K562 (cell line): ENCODE data around the gene PI4KA. TPM values are rescaled to one million over a fixed set of nuclear protein-coding genes. Genes with fewer than 3 reads are reported as not detected.

Experiments
- ATF7 ChIP-seq: fragments of 450-650 bp; IDR thresholded peaks from 2 replicates; pipeline ENCODE4 v1.7.1; 2014; ENCODE audit warnings: mild to moderate bottlenecking, moderate library complexity
- ESRRA ChIP-seq: fragments of 450-650 bp; IDR thresholded peaks from 2 replicates; pipeline ENCODE4 v1.6.1; 2014; ENCODE audit warnings: low read depth, mild to moderate bottlenecking, moderate library complexity, borderline replicate concordance
- ETV5 ChIP-seq: sonication (generic); formaldehyde crosslinking; IDR thresholded peaks from 2 replicates; pipeline ENCODE4 v1.4.0; 2020; ENCODE audit warnings: low read depth, mild to moderate bottlenecking, missing genetic modification reagents
- HNRNPLL ChIP-seq: fragments of 200-400 bp; formaldehyde crosslinking; IDR thresholded peaks from 2 replicates; pipeline ENCODE4 v1.6.1; 2017; ENCODE audit warnings: low read length, low read depth, mild to moderate bottlenecking; ENCODE audit not compliant: poor library complexity, severe bottlenecking
- HSF4 ChIP-seq: fragments of 250-450 bp; sonication (Bioruptor Pico); IDR thresholded peaks from 2 replicates; pipeline ENCODE4 v2.1.2; 2022; ENCODE audit warnings: mild to moderate bottlenecking, moderate library complexity, borderline replicate concordance
- KAT2B ChIP-seq: IDR thresholded peaks from one replicate; pipeline ENCODE4 v1.6.1; 2012; ENCODE audit warnings: low read depth, mild to moderate bottlenecking, control low read depth, inconsistent platforms, low read length, moderate library complexity
- KLF10 ChIP-seq: fragments of 250-450 bp; sonication (Bioruptor Pico); IDR thresholded peaks from 2 replicates; pipeline ENCODE4 v1.6.1; 2021; ENCODE audit warnings: matching md5 sums
- MAFF ChIP-seq: IDR thresholded peaks from 2 replicates; pipeline ENCODE4 v1.6.1; 2012; ENCODE audit warnings: low read length, improper control_type of control experiment
- MCM3 ChIP-seq: fragments of 450-650 bp; IDR thresholded peaks from 2 replicates; pipeline ENCODE4 v1.6.1; 2016
- MCM7 ChIP-seq, 2 experiments: fragments of 450-650 bp; IDR thresholded peaks; 2 replicates each; pipeline ENCODE4 v1.6.1; 2016 to 2018
- NCOA1 ChIP-seq: fragments of 450-650 bp; IDR thresholded peaks from 2 replicates; pipeline ENCODE4 v1.6.1; 2016; ENCODE audit warnings: low read depth
- NELFE ChIP-seq: IDR thresholded peaks from 2 replicates; pipeline ENCODE4 v1.6.1; 2011; ENCODE audit warnings: mild to moderate bottlenecking; ENCODE audit not compliant: insufficient read depth, insufficient read length
- NR1H2 ChIP-seq: sonication (generic); formaldehyde crosslinking; IDR thresholded peaks from 2 replicates; pipeline ENCODE4 v1.4.0; 2020; ENCODE audit warnings: mild to moderate bottlenecking, missing genetic modification reagents
- NUFIP1 ChIP-seq: fragments of 450-650 bp; IDR thresholded peaks from 2 replicates; pipeline ENCODE4 v1.6.1; 2018; ENCODE audit not compliant: partially characterized antibody
- RREB1 ChIP-seq: fragments of 250-450 bp; sonication (Bioruptor Pico); IDR thresholded peaks from 2 replicates; pipeline ENCODE4 v1.4.0; 2020
- ZNF280B ChIP-seq: fragments of 250-450 bp; sonication (Bioruptor Pico); IDR thresholded peaks from 2 replicates; pipeline ENCODE4 v1.5.1; 2021; ENCODE audit warnings: mild to moderate bottlenecking
- polyA plus RNA-seq, 8 experiments: library from polyadenylated mRNA; depleted of rRNA in 4 of 8; stranded (reverse) in 5 of 8; unstranded in 3 of 8; fragments of >200 nt; fragmentation: Nextera tagmentation in 2 of 8; fragmentation: Illumina TruSeq in 1 of 8; extraction: Ambion mirVana in 2 of 8; extraction: Trizol in 1 of 8; gene quantifications; 2 replicates each; pipeline versions ENCODE4 v1.2.1 to v1.2.3, GENCODE V29; 2011 to 2014; ENCODE audit warnings: inconsistent platforms in 1 of 8, missing spikeins in 1 of 8
- total RNA-seq, 7 experiments: library from RNA; depleted of rRNA in 6 of 7; stranded (reverse); fragments of >200 nt in 6 of 7; fragmentation: Illumina TruSeq in 2 of 7; extraction: Trizol in 2 of 7; gene quantifications; 2 replicates each; pipeline versions ENCODE4 v1.2.1 to v1.2.3, GENCODE V29; 2011 to 2021; ENCODE audit warnings: low replicate concordance in 1 of 7
- TF ChIP-seq, protein P1 (sequence below): fragments of 450-650 bp; IDR thresholded peaks from 2 replicates; pipeline ENCODE4 v1.6.1; 2018; ENCODE audit warnings: mild to moderate bottlenecking, low read depth; ENCODE audit not compliant: partially characterized antibody
- TF ChIP-seq, protein P2 (sequence below): fragments of 450-650 bp; IDR thresholded peaks from 2 replicates; pipeline ENCODE4 v1.7.1; 2018; ENCODE audit warnings: mild to moderate bottlenecking, low read depth; ENCODE audit not compliant: partially characterized antibody

PI4KA gene
- total and polyA plus RNA-seq, 9 of the 15 experiments (the other 6 are each of a cell fraction or from before 2014, with no cell fraction given), result 7.3 to 187 (median 84.7) TPM

- TF ChIP-seq, protein P1, sequence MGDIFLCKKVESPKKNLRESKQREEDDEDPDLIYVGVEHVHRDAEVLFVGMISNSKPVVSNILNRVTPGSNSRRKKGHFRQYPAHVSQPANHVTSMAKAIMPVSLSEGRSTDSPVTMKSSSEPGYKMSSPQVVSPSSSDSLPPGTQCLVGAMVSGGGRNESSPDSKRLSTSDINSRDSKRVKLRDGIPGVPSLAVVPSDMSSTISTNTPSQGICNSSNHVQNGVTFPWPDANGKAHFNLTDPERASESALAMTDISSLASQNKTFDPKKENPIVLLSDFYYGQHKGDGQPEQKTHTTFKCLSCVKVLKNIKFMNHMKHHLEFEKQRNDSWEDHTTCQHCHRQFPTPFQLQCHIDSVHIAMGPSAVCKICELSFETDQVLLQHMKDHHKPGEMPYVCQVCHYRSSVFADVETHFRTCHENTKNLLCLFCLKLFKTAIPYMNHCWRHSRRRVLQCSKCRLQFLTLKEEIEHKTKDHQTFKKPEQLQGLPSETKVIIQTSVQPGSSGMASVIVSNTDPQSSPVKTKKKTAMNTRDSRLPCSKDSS, result no peak
- no peak for TF ChIP-seq ESRRA
- no peak for TF ChIP-seq ZNF280B (CRISPR knock-in tag)
- no peak for TF ChIP-seq HSF4 (CRISPR knock-in tag)
- no peak for TF ChIP-seq RREB1
- TF ChIP-seq, protein P2, sequence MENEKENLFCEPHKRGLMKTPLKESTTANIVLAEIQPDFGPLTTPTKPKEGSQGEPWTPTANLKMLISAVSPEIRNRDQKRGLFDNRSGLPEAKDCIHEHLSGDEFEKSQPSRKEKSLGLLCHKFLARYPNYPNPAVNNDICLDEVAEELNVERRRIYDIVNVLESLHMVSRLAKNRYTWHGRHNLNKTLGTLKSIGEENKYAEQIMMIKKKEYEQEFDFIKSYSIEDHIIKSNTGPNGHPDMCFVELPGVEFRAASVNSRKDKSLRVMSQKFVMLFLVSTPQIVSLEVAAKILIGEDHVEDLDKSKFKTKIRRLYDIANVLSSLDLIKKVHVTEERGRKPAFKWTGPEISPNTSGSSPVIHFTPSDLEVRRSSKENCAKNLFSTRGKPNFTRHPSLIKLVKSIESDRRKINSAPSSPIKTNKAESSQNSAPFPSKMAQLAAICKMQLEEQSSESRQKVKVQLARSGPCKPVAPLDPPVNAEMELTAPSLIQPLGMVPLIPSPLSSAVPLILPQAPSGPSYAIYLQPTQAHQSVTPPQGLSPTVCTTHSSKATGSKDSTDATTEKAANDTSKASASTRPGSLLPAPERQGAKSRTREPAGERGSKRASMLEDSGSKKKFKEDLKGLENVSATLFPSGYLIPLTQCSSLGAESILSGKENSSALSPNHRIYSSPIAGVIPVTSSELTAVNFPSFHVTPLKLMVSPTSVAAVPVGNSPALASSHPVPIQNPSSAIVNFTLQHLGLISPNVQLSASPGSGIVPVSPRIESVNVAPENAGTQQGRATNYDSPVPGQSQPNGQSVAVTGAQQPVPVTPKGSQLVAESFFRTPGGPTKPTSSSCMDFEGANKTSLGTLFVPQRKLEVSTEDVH, result no peak
- no peak for TF ChIP-seq KLF10 (CRISPR knock-in tag)
- TF ChIP-seq NUFIP1, result peak; percentile 58
- TF ChIP-seq KAT2B, result no peak
- TF ChIP-seq ETV5, result no peak; the same call in 1 of the 2 replicates
- peak; percentile 92 for TF ChIP-seq MAFF
- no peak for TF ChIP-seq MCM3
- no peak for TF ChIP-seq NR1H2
- TF ChIP-seq HNRNPLL, result no peak
- peak; percentile 42; the same call in 1 of the 2 replicates for TF ChIP-seq ATF7
- no peak for TF ChIP-seq NELFE
- no peak for TF ChIP-seq NCOA1
- no peak for TF ChIP-seq MCM7 (IDR thresholded peaks at IDR 0.05)
Observed at GRCh38 chr22:20807315-20807752, 51.3 kb downstream of the PI4KA start (continued).
